Stimulated activated CD4-positive, alpha-beta T cell treated with anti-CD3 and anti-CD28 coated beads, TNF-alpha, amount 100 ng/mL, for 1 hour (primary cell): ENCODE measurements around the gene EVX2.

Source experiments
- DNase-seq, 3 donors: peaks; one replicate each; pipeline ENCODE4 v3.0.0-alpha.2; 2020; ENCODE audit warnings: low read depth in 3 of 3, low spot score in 1 of 3

The EVX2 gene

GRCh38 chr2:176096243-176096985, 12.7 kb upstream of the EVX2 start:
- DNase-seq = no peak

GRCh38 chr2:176095421-176095820, 11.7 kb upstream of the EVX2 start:
- no peak for DNase-seq

GRCh38 chr2:176094349-176094748, 10.6 kb upstream of the EVX2 start:
- no peak for DNase-seq

GRCh38 chr2:176093898-176094249, 10.1 kb upstream of the EVX2 start:
- no peak for DNase-seq

GRCh38 chr2:176093145-176093897, 9.6 kb upstream of the EVX2 start:
- DNase-seq = no peak

- DNase-seq = no peak
Observed at GRCh38 chr2:176092270-176093144, 8.7 kb upstream of the EVX2 start, which contains the start of gene HOXD13. Gene HOXD13 (plus strand): TSS chr2:176092721. CDS start chr2:176092891, 170 bp downstream.

- DNase-seq = no peak
Observed at GRCh38 chr2:176091329-176092258, 7.8 kb upstream of the EVX2 start.

GRCh38 chr2:176090862-176091261, 7.1 kb upstream of the EVX2 start:
- DNase-seq = no peak

- DNase-seq = no peak
Observed at GRCh38 chr2:176089843-176090395, 6.2 kb upstream of the EVX2 start.

- DNase-seq = no peak
Observed at GRCh38 chr2:176088937-176089842, 5.4 kb upstream of the EVX2 start.

- DNase-seq = no peak
Observed at GRCh38 chr2:176088048-176088936, 4.5 kb upstream of the EVX2 start.

- DNase-seq = no peak
Observed at GRCh38 chr2:176087330-176088047, 3.7 kb upstream of the EVX2 start.

- no peak for DNase-seq
Observed at GRCh38 chr2:176085861-176086771, 2.4 kb upstream of the EVX2 start.

GRCh38 chr2:176085120-176085788, 1.5 kb upstream of the EVX2 start:
- no peak for DNase-seq

- no peak for DNase-seq
Observed at GRCh38 chr2:176084611-176085119, 903 bp upstream of the EVX2 start.
